Skeletal muscle tissue (tissue), 4 donors: ENCODE data around the gene TMBIM4. TPM values are rescaled to one million over a fixed set of nuclear protein-coding genes. Genes with fewer than 3 reads are reported as not detected.

ENCODE experiments used
- H3K27ac ChIP-seq: one replicate; pipeline ENCODE4 v1.7.0; 2013; ENCODE audit warnings: mild to moderate bottlenecking, low read depth, low read length, inconsistent platforms
- H3K27me3 ChIP-seq, 3 donors: one replicate each; pipeline ENCODE4 v1.7.0; 2013; ENCODE audit warnings: low read length in 3 of 3; ENCODE audit not compliant: control insufficient read depth in 3 of 3, insufficient read depth in 3 of 3
- H3K36me3 ChIP-seq, 3 donors: one replicate each; pipeline ENCODE4 v1.7.0; 2013; ENCODE audit warnings: low read length in 3 of 3; ENCODE audit not compliant: control insufficient read depth in 3 of 3, insufficient read depth in 3 of 3
- H3K4me1 ChIP-seq, 3 donors: one replicate each; pipeline ENCODE4 v1.7.0; 2013; ENCODE audit warnings: low read length in 3 of 3, mild to moderate bottlenecking in 3 of 3; ENCODE audit not compliant: control insufficient read depth in 3 of 3, insufficient read depth in 3 of 3
- H3K4me3 ChIP-seq, 3 donors: one replicate each; pipeline ENCODE4 v1.7.0; 2013; ENCODE audit warnings: low read length in 3 of 3
- H3K9ac ChIP-seq, 3 donors: one replicate each; pipeline ENCODE4 v1.7.0; 2013; ENCODE audit warnings: low read length in 3 of 3, mild to moderate bottlenecking in 3 of 3, moderate library complexity in 2 of 3, low read depth in 1 of 3
- H3K9me3 ChIP-seq, 3 donors: one replicate each; pipeline ENCODE4 v1.7.0; 2013; ENCODE audit warnings: low read length in 3 of 3; ENCODE audit not compliant: control insufficient read depth in 3 of 3
- total RNA-seq: library from RNA; depleted of rRNA; stranded (reverse); fragments of >200 nt; gene quantifications from one replicate; pipeline ENCODE4 v1.2.3, GENCODE V29; 2014
- donor health status: Osteomylitis.

TMBIM4 gene
- total RNA-seq, 1 donor from 2014 or later: 28.7 TPM

GRCh38 chr12:66113471-66113870 is 56.3 kb downstream of the TMBIM4 start:
- Histone ChIP-seq H3K27ac (no peak overlapping the region), H3K27me3 (no peaks in the 10 kb centered on the region), H3K36me3 (no peaks in the 10 kb centered on the region), H3K4me1 (no peaks in the 10 kb centered on the region), H3K4me3 (no peak overlapping the region), H3K9me3 (no peaks in the 10 kb centered on the region), H3K9ac (no peak overlapping the region)

- Histone ChIP-seq H3K9ac (no peak overlapping the region), H3K9me3 (no peaks in the 10 kb centered on the region), H3K36me3 (no peaks in the 10 kb centered on the region), H3K4me3 (no peak overlapping the region), H3K4me1 (no peaks in the 10 kb centered on the region), H3K27me3 (no peaks in the 10 kb centered on the region), H3K27ac (no peak overlapping the region)
Measured at GRCh38 chr12:66111605-66112004, 58.2 kb downstream of the TMBIM4 start.

GRCh38 chr12:66109056-66109455 is 60.7 kb downstream of the TMBIM4 start:
- no peak overlapping the region for H3K9ac ChIP-seq

GRCh38 chr12:66108386-66108785 is 61.4 kb downstream of the TMBIM4 start:
- Histone ChIP-seq H3K9me3 (no peaks in the 10 kb centered on the region), H3K4me1 (no peaks in the 10 kb centered on the region), H3K9ac (no peak overlapping the region), H3K4me3 (no peak overlapping the region), H3K27me3 (no peaks in the 10 kb centered on the region), H3K36me3 (no peaks in the 10 kb centered on the region), H3K27ac (no peak overlapping the region)

More at GRCh38 chr12:66109056-66109455, 60.7 kb downstream of the TMBIM4 start:
- Histone ChIP-seq H3K4me1 (no peaks in the 10 kb centered on the region), H3K27me3 (no peaks in the 10 kb centered on the region), H3K27ac (no peak overlapping the region), H3K36me3 (no peaks in the 10 kb centered on the region), H3K4me3 (no peak overlapping the region), H3K9me3 (no peaks in the 10 kb centered on the region)

GRCh38 chr12:66107451-66107915 is 62.3 kb downstream of the TMBIM4 start:
- H3K27me3 ChIP-seq: peaks cover 0 to 3% (median 0%) of the 10 kb centered on the region in 3 donors
- no peak overlapping the region for H3K9ac ChIP-seq
- no peaks in the 10 kb centered on the region for H3K9me3 ChIP-seq
- H3K27ac ChIP-seq: no peak overlapping the region
- H3K36me3 ChIP-seq: no peaks in the 10 kb centered on the region
- H3K4me1 ChIP-seq: no peaks in the 10 kb centered on the region
- no peak overlapping the region for H3K4me3 ChIP-seq

- Histone ChIP-seq H3K36me3 (no peaks in the 10 kb centered on the region), H3K4me1 (no peaks in the 10 kb centered on the region), H3K9me3 (no peaks in the 10 kb centered on the region), H3K27me3 (peaks cover 0 to 3% (median 0%) of the 10 kb centered on the region in 3 donors), H3K9ac (no peak overlapping the region), H3K4me3 (no peak overlapping the region), H3K27ac (no peak overlapping the region)
Measured at GRCh38 chr12:66103016-66103913, 66.5 kb downstream of the TMBIM4 start.

GRCh38 chr12:66092559-66093269 is 77.1 kb downstream of the TMBIM4 start:
- H3K36me3 ChIP-seq: no peaks in the 10 kb centered on the region
- no peak overlapping the region for H3K4me3 ChIP-seq

GRCh38 chr12:66090157-66090556 is 79.6 kb downstream of the TMBIM4 start:
- Histone ChIP-seq H3K36me3 (no peaks in the 10 kb centered on the region), H3K4me1 (no peaks in the 10 kb centered on the region), H3K4me3 (no peak overlapping the region), H3K27ac (no peak overlapping the region), H3K9ac (no peak overlapping the region), H3K9me3 (no peaks in the 10 kb centered on the region), H3K27me3 (no peaks in the 10 kb centered on the region)

More at GRCh38 chr12:66092559-66093269, 77.1 kb downstream of the TMBIM4 start:
- Histone ChIP-seq H3K9ac (no peak overlapping the region), H3K9me3 (no peaks in the 10 kb centered on the region), H3K4me1 (no peaks in the 10 kb centered on the region), H3K27ac (no peak overlapping the region), H3K27me3 (no peaks in the 10 kb centered on the region)

- peaks cover 0 to 2% (median 0%) of the 10 kb centered on the region in 3 donors for H3K9me3 ChIP-seq
- H3K27ac ChIP-seq: no peak overlapping the region
- no peaks in the 10 kb centered on the region for H3K27me3 ChIP-seq
- no peaks in the 10 kb centered on the region for H3K4me1 ChIP-seq
- H3K4me3 ChIP-seq: no peak overlapping the region
- no peaks in the 10 kb centered on the region for H3K36me3 ChIP-seq
- H3K9ac ChIP-seq: no peak overlapping the region
Measured at GRCh38 chr12:66087365-66087943, 82.3 kb downstream of the TMBIM4 start.
